ENCODE data around the gene CDIPT. TPM values are rescaled to one million over a fixed set of nuclear protein-coding genes. Genes with fewer than 3 reads are reported as not detected.
A peak's percentile ranks its signal among the peaks of the same experiment; 100 is the strongest.

Gene CDIPT
- total and polyA plus RNA-seq, 2 of the 4 experiments (the other 2 are of a cell fraction) = 47.1 to 100 TPM

DNA sequence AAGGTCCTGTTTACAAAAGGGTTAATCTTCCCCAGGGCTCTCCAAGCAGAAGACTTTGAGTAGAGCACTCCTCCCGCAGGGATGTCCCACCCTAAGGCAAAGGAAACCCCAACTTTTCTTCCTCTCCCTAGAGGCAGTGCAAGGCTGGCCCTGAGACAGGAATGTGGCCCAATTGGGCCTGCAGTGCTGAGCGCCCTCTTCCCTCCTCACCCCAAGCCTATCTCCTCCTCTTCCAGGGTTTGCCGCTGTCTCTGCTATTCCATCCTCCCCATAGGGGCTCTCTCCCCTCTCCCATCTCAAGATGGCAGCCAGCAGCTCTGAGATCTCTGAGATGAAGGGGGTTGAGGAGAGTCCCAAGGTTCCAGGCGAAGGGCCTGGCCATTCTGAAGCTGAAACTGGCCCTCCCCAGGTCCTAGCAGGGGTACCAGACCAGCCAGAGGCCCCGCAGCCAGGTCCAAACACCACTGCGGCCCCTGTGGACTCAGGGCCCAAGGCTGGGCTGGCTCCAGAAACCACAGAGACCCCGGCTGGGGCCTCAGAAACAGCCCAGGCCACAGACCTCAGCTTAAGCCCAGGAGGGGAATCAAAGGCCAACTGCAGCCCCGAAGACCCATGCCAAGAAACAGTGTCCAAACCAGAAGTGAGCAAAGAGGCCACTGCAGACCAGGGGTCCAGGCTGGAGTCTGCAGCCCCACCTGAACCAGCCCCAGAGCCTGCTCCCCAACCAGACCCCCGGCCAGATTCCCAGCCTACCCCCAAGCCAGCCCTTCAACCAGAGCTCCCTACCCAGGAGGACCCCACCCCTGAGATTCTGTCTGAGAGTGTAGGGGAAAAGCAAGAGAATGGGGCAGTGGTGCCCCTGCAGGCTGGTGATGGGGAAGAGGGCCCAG is 50.0 kb downstream of the CDIPT start:
- DNase-seq (no peak), ATAC-seq (ENCODE audit: low read depth) (no peak)
- peak overlapping the region; percentile 29; the same call in 1 of the 2 replicates for H4K91ac ChIP-seq (ENCODE audit: insufficient read depth, low read depth, low read length)
- H3K23ac ChIP-seq (ENCODE audit: low read depth, low read length) = peak overlapping the region; percentile 94
- H2BK5ac ChIP-seq (ENCODE audit: low read depth, low read length, poor library complexity, severe bottlenecking) = peak overlapping the region; percentile 37
- peak overlapping the region; percentile 65 for H3K27ac ChIP-seq (ENCODE audit: insufficient read depth, low read length)
- peaks cover 25% of the 10 kb centered on the region for H4K20me1 ChIP-seq (ENCODE audit: insufficient read depth, low read length)
- H4K8ac ChIP-seq (ENCODE audit: low read depth in 2 of 2, low read length in 2 of 2) = peak overlapping the region; percentile 28 to 52; a peak in 2 of 4 replicates
- no peaks in the 10 kb centered on the region for H3K27me3 ChIP-seq (ENCODE audit: control insufficient read depth, insufficient read depth, low read length)
- peaks cover 13% of the 10 kb centered on the region for H3K9me1 ChIP-seq (ENCODE audit: insufficient read depth, low read length)
- H2AFZ ChIP-seq (replicated peaks; ENCODE audit: low read length, poor library complexity) = peak overlapping the region; percentile 90
- H3K56ac ChIP-seq (ENCODE audit: extremely low read depth, insufficient read depth, low read length) = peak overlapping the region; percentile 54; the same call in 1 of the 2 replicates
- H2BK20ac ChIP-seq (ENCODE audit: low read depth, low read length) = no peak overlapping the region
- peaks cover 12% of the 10 kb centered on the region for H3K36me3 ChIP-seq (ENCODE audit: control insufficient read depth, insufficient read depth, low read length)
- H4K5ac ChIP-seq (ENCODE audit: low read depth, low read length) = peak overlapping the region; percentile 25
- intact Hi-C loops (cut with micrococcal nuclease) = loop anchor here (2.0 kb wide), 1 partner anchor 186 kb away; no protein-coding TSS in a partner anchor
- H3K4me2 ChIP-seq (ENCODE audit: low read depth, low read length) = peak overlapping the region; percentile 59
- BruUV-seq (replicated peaks) = no TSS peak
- TF ChIP-seq, protein P1, sequence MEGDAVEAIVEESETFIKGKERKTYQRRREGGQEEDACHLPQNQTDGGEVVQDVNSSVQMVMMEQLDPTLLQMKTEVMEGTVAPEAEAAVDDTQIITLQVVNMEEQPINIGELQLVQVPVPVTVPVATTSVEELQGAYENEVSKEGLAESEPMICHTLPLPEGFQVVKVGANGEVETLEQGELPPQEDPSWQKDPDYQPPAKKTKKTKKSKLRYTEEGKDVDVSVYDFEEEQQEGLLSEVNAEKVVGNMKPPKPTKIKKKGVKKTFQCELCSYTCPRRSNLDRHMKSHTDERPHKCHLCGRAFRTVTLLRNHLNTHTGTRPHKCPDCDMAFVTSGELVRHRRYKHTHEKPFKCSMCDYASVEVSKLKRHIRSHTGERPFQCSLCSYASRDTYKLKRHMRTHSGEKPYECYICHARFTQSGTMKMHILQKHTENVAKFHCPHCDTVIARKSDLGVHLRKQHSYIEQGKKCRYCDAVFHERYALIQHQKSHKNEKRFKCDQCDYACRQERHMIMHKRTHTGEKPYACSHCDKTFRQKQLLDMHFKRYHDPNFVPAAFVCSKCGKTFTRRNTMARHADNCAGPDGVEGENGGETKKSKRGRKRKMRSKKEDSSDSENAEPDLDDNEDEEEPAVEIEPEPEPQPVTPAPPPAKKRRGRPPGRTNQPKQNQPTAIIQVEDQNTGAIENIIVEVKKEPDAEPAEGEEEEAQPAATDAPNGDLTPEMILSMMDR (conservative IDR thresholded peaks at IDR 0.05; ENCODE audit: low read depth, low read length) = no peak
- TF ChIP-seq, protein P2, sequence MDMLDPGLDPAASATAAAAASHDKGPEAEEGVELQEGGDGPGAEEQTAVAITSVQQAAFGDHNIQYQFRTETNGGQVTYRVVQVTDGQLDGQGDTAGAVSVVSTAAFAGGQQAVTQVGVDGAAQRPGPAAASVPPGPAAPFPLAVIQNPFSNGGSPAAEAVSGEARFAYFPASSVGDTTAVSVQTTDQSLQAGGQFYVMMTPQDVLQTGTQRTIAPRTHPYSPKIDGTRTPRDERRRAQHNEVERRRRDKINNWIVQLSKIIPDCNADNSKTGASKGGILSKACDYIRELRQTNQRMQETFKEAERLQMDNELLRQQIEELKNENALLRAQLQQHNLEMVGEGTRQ (IDR thresholded peaks at IDR 0.05; ENCODE audit: low read depth, low read length) = no peak
- no peak for TF ChIP-seq SMC3 (IDR thresholded peaks at IDR 0.05; ENCODE audit: low read depth, low read length)
- no peak for TF ChIP-seq MXI1 (IDR thresholded peaks at IDR 0.05; ENCODE audit: borderline replicate concordance, low read depth, low read length)
- no peak for TF ChIP-seq BHLHE40 (IDR thresholded peaks at IDR 0.05; ENCODE audit: low read depth, low read length)
- no peak for TF ChIP-seq RFX5 (IDR thresholded peaks at IDR 0.05; ENCODE audit: low read depth, low read length)
- peaks cover 13 to 53% of the 10 kb centered on the region in 2 experiments for H3K79me1 ChIP-seq (ENCODE audit: low read depth in 1 of 2, low read length in 2 of 2)
- H3K18ac ChIP-seq (ENCODE audit: low read depth, low read length) = peak overlapping the region; percentile 5; the same call in 1 of the 2 replicates
- H3K4me3 ChIP-seq (ENCODE audit: insufficient read depth, low read depth, low read length) = peak overlapping the region; percentile 80
- peak overlapping the region; percentile 55 for H2BK120ac ChIP-seq (ENCODE audit: low read depth, low read length)
- dilution Hi-C loops (cut with HindIII; ENCODE audit: low sequenced_read_pairs, unreplicated experiment) = no loop called here
- POLR2A ChIA-PET (ENCODE audit: unreplicated experiment) = interaction anchor here (0.5 kb wide), 1 partner anchor 9 kb away, joined by 4 read pairs; no protein-coding TSS in a partner anchor
- H2AK5ac ChIP-seq (ENCODE audit: low read depth, low read length) = peak overlapping the region; percentile 73; the same call in 1 of the 2 replicates
- WGBS, 2 experiments (ENCODE audit: extremely low coverage in 2 of 2, insufficient read length in 1 of 2) = 63% methylated on average over 5 of the region's 9 CpGs; no CpG with 5 or more reads in 1 of the 2 experiments
- H3K14ac ChIP-seq (replicated peaks; ENCODE audit: low read depth, low read length) = peak overlapping the region; percentile 80
- no peak overlapping the region; the same call in 2 of the 3 replicates for H2BK15ac ChIP-seq (ENCODE audit: low read depth, low read length)
- peak overlapping the region; percentile 86 for H3K4ac ChIP-seq (ENCODE audit: low read depth, low read length)
- in situ Hi-C loops (cut with MboI; ENCODE audit: low sequenced_read_pairs) = no loop called here
- H3K9ac ChIP-seq (ENCODE audit: low read depth, low read length) = peak overlapping the region; percentile 68
- CTCF ChIA-PET = interaction anchor here (0.6 kb wide), 1 partner anchor 90 kb away, joined by 3 read pairs; no protein-coding TSS in a partner anchor
- peak overlapping the region; percentile 95 for H2AK9ac ChIP-seq (replicated peaks; ENCODE audit: low read depth, low read length, poor library complexity)
- peaks cover 28% of the 10 kb centered on the region for H3K4me1 ChIP-seq (ENCODE audit: control insufficient read depth, insufficient read depth, low read length)
- H3K9me3 ChIP-seq (ENCODE audit: control insufficient read depth, insufficient read depth, low read length) = no peaks in the 10 kb centered on the region

Measured in IMR-90 (cell line).